ENCODE data around the gene HLF.

GRCh38 chr17:55238179-55238930 lies 26.4 kb upstream of the HLF start:
- TF ChIP-seq CTCF (IDR thresholded peaks at IDR 0.05) (peak in 2 of 3 donors; percentile 7 to 22), EP300 (IDR thresholded peaks at IDR 0.05) (no peak), POLR2A (IDR thresholded peaks at IDR 0.05) (no peak)

Measured in ovary (tissue), 3 donors.